Renal pelvis (tissue), 4 donors: ENCODE results near the gene LPIN2. TPM values are rescaled to one million over a fixed set of nuclear protein-coding genes. Genes with fewer than 3 reads are reported as not detected.
"Not testable (repeated sequence)": the region's sequence is repeated elsewhere in the genome, so short reads cannot be mapped to it uniquely, and the experiment has no call there.

Source experiments
- DNase-seq: peaks from one replicate; pipeline ENCODE4 v3.0.0-alpha.2; 2013
- polyA plus RNA-seq, 3 donors: library from polyadenylated mRNA; unstranded; fragments of 120-200 nt; gene quantifications; one replicate each; pipeline ENCODE4 v1.2.1, GENCODE V29; 2013; ENCODE audit not compliant: insufficient read length in 3 of 3

Gene LPIN2
- polyA plus RNA-seq, 3 donors, result 33.4 to 43.4 (median 33.7) TPM

GRCh38 chr18:3010086-3010485 is 2.9 kb downstream of the LPIN2 start:
- no peak for DNase-seq

DNA sequence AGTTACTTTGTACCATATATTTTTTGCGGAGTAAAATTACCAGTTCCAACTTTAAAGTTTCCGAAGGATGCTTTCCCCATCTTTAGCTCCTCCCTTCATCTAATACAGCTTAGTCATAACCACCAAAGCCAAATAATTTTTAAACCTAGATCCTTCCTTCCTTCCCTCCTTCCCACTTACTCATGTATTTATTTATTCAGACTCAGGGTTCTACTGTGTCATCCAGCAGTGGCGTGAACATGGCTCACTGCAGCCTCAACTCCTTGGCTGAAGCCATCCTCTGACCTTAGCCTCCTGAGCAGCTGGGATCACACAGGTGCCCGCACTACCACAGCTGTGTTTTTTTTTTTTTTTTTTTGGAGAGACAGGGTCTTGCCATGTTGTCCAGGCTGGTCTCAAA is 4.4 kb downstream of the LPIN2 start:
- no peak for DNase-seq

DNA sequence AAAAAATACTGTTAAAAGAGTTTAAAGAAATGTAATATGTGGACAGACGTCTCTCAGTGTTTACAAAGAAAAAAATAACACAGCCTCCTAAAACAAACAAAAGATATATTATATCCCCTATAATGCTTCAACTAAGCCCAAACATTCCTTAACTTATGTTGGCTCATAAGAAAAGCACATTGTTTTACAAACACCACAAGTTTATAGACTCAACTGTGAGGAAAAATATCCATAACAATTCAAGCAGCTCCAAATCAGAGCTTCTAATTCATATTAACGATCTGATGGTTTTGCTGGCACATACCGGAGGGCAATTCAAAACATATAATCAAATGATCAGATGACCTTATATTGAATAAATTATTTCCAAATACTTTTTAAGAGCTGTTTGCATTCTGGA is 5.5 kb downstream of the LPIN2 start:
- DNase-seq, result no peak

GRCh38 chr18:3005462-3005861 is 7.5 kb downstream of the LPIN2 start:
- no peak for DNase-seq

DNA sequence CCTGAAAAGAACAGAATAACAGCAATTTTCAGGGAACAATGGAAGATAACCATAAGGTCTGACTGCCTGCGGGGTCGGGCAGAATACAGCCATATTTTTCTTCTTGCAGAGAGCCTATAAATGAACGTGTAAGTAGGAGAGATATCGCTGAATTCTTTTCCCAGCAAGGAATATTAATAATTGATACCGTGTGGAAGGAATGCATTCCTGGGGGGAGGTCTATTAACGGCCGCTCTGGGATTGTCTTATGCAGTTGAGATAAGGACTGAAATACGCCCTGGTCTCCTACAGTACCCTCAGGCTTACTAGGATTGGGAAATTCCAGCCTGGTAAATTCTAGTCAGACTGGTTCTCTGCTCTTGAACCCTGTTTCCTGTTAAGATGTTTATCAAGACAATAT is 9.2 kb downstream of the LPIN2 start:
- DNase-seq, result not testable (repeated sequence)

GRCh38 chr18:3002732-3003131 is 10.2 kb downstream of the LPIN2 start:
- DNase-seq, result no peak

- no peak for DNase-seq
These were observed 14.3 kb downstream of the LPIN2 start for GRCh38 chr18:2998644-2999043.

- no peak for DNase-seq
These were observed 14.9 kb downstream of the LPIN2 start for GRCh38 chr18:2997846-2998564.

GRCh38 chr18:2997429-2997828 is 15.5 kb downstream of the LPIN2 start:
- DNase-seq, result no peak

DNA sequence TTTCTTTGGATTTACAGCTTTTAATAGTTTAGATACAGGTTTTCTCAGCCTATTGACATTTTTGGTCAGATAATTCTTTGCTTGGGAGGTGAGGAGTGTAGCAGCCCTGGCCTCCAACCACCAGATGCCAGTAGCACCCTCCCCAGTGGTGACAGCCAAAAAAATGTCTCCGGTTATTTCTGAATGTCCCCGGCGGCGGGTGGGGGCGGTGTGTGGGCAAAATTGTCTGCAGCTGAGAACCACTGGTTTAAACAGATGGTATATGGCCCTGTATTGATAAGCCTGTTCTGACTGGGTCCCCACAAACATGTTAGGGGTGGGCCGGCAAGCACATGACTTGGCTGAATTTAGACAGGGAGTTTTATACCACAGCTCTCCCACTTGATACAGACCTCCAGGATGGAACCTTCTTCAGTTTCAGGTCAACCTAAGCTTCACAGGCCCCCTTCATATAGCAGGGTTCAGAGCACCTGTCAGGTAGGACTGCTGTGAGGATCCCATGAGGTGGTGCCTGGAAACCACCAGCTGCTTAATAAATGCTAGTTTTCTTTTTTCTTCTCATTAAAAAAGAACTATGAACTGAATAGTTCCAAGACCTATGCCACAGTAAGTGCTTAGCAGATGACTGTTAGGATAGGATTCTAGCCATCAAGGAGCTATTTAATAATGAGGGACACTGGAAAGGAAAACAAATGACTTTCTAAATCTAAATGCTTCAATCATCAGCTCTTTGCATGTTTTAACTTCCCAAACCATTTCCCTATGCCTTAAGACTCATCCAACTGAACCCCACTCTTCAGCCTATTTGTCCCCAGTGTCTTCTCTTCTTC is 18.1 kb downstream of the LPIN2 start:
- DNase-seq, result no peak

- no peak for DNase-seq
These were observed 18.8 kb downstream of the LPIN2 start for GRCh38 chr18:2994020-2994589.

DNA sequence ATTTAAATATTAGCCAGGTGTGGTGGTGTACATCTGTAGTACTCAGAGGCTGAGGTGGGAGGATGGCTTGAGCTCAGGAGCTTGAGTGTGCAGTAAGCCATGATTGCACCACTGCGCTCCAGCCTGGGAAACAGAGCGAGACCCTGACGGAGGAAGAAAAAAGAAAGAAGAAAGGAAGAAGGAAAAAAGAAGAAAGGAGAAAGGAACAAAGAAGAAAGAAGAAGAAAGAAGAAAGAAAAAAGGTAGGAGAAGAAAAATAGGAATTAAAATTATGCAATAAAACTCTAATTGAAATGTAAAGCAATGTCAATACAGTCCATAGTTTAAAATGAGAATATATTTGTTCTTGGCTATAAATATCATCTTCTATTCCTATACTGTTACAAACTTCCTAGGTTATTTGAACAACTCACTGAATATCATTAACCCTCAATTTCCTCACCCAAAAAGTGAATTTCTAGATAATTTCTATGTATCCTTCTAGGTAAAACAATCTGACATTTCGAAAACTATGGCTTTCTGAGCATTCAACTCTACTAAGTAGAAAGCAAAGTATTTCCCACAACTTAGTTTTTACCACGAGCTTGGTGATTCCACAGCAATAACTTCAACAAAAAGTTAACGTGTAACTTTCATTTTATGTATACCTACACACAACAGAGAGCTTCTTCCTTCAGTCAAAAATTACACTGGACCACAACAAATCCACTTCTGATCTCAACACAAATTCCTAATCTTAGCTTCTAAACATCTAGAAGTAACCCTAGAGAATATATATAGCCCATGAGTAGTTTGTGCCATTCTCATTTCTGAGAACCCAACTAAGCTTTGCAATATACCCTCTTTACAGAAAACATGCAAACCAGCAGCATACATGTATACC is 19.7 kb downstream of the LPIN2 start:
- no peak for DNase-seq

GRCh38 chr18:2990956-2991640 is 21.8 kb downstream of the LPIN2 start:
- no peak for DNase-seq

DNA sequence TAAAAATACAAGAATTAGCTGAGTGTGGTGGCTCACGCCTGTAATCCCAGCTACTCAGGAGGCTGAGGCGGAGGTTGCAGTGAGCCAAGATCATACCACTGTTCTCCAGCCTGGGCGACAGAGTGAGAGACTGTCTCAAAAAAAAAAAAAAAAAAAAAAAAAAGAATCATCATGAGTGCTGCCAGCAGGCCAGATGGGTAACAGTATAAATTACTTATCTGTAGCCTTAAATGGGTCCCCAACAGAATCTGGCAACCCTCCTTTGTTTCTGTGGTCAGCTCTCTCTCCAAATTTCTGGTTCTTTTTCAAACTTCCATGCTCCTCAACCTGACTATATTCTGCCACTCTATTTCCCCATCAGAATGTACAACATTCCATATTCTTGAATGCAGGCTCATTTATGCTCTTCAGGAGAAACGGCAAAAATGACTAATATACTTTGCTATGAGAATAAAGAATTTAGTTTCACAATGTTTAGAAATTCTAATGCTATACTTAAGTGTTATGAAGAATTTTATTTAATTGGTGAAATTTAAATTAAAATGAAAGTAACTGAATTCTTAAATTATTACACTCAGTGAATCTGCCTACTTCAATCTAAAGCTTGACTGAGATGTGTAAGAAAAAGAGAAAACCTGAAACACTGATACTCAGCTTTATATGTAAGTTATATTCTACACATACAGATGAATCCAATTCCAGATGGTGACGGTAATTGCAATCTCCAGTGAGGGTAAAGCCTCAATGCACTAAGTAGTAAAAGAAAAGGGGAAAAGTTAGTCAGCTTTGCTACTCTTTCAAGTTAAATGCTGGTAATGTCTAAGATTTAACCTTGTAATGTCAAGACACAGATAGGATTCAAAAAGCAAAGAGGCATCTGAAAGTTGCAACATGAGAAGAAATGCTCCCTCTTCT is 24.8 kb downstream of the LPIN2 start:
- no peak for DNase-seq

DNA sequence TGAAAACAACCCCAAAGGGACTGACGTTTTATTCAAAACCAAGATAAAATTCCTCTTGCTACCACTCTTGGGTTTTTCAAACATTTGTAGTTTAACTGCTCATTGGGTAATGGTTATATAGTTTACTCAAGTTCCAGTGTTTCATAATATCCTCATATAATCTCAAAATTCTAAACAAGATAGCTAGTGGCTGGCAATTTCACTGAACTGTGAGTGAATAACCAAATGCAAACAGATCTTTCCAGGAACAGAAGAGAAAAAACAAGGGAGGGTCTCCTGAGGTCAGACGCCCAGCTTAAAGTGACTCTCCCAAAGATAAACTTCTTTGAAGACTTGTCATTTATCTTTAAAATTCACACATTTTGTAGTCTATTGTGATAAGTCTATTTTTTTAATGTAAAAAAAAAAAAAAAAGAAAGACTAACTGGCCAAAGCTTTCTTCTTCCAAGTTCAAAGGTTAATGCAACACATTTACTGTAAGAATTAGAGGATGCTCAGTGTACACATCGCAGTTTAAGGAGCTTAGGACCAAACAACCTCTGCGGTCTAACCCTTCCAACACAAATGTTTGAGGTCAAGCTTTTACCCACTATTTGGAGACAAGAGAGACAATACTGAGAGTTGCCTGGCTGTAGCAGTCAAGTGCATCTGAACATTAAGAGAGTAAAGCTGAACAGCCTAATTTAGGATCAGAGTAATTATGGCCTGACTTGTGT is 26.6 kb downstream of the LPIN2 start:
- DNase-seq, result no peak

DNA sequence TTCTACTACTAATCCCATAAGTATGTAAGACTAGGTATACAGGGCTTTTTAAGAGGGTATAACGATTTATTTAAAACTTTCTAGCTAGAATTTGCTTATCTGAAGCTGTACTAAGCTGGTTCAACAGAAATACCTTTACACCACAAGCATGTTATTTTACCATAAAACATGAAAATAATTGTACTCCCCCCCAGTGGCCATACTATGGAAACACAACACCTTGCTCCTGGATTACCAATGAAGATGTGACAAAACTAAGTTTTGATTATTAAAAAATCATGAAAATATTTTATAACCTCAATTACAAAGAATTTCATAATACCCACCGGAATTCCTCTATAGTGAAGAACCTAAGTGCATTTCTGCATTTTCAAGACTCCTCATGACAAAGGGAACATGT is 27.3 kb downstream of the LPIN2 start:
- no peak for DNase-seq

- DNase-seq, result no peak
These were observed 28.2 kb downstream of the LPIN2 start for GRCh38 chr18:2984703-2985261.

- DNase-seq, result no peak
These were observed 28.9 kb downstream of the LPIN2 start for GRCh38 chr18:2984091-2984490.

- no peak for DNase-seq
These were observed 29.6 kb downstream of the LPIN2 start for GRCh38 chr18:2983296-2983695.
